GM12878 (cell line): ENCODE results near the gene ZNF331. TPM values are rescaled to one million over a fixed set of nuclear protein-coding genes. Genes with fewer than 3 reads are reported as not detected.

Experiments used
- ATF7 ChIP-seq: fragments of 450-650 bp; IDR thresholded peaks from 2 replicates; pipeline ENCODE4 v1.6.1; 2016; ENCODE audit warnings: low read depth, mild to moderate bottlenecking
- KLF5 ChIP-seq: fragments of 450-650 bp; IDR thresholded peaks from 2 replicates; pipeline ENCODE4 v1.6.1; 2014; ENCODE audit warnings: mild to moderate bottlenecking; ENCODE audit not compliant: partially characterized antibody
- MYB ChIP-seq: fragments of 150-350 bp; IDR thresholded peaks from 2 replicates; pipeline ENCODE4 v1.6.1; 2014; ENCODE audit warnings: mild to moderate bottlenecking, low read depth, low read length, borderline replicate concordance
- POLR2AphosphoS2 ChIP-seq: IDR thresholded peaks from 2 replicates; pipeline ENCODE4 v1.6.1; 2011; ENCODE audit warnings: low read depth, mild to moderate bottlenecking, low read length, improper control_type of control experiment, moderate library complexity
- RAD51 ChIP-seq: fragments of 450-650 bp; IDR thresholded peaks from 2 replicates; pipeline ENCODE4 v1.6.1; 2016; ENCODE audit warnings: moderate library complexity, mild to moderate bottlenecking, inconsistent platforms
- RB1 ChIP-seq: fragments of 450-650 bp; formaldehyde crosslinking; IDR thresholded peaks from 2 replicates; pipeline ENCODE4 v1.6.1; 2017; ENCODE audit warnings: mild to moderate bottlenecking, borderline replicate concordance
- SMARCA5 ChIP-seq: fragments of 450-650 bp; IDR thresholded peaks from 2 replicates; pipeline ENCODE4 v1.6.1; 2017; ENCODE audit warnings: mild to moderate bottlenecking
- polyA plus RNA-seq, 11 experiments: library from polyadenylated mRNA; depleted of rRNA in 4 of 11; unstranded in 6 of 11; stranded (reverse) in 5 of 11; fragments of >200 nt; fragmentation: Nextera tagmentation in 4 of 11; fragmentation: Illumina TruSeq in 1 of 11; extraction: Ambion mirVana in 4 of 11; extraction: Trizol in 1 of 11; gene quantifications; 1 replicate in 1 of 11; 2 replicates in 10 of 11; pipeline versions ENCODE4 v1.2.1 to v1.2.3, GENCODE V29; 2011 to 2016; ENCODE audit warnings: inconsistent platforms in 2 of 11, missing spikeins in 2 of 11, low read depth in 1 of 11
- total RNA-seq, 4 experiments: library from RNA; depleted of rRNA in 3 of 4; stranded (reverse); fragments of >200 nt in 3 of 4; fragmentation: Illumina TruSeq in 1 of 4; extraction: Trizol in 1 of 4; gene quantifications; 2 replicates each; pipeline versions ENCODE4 v1.2.1 to v1.2.3, GENCODE V29; 2013 to 2021
- TF ChIP-seq, protein P1 (sequence below): IDR thresholded peaks from 2 replicates; pipeline ENCODE4 v1.6.1; 2011; ENCODE audit warnings: low read depth, low read length, improper control_type of control experiment, borderline replicate concordance
- TF ChIP-seq, protein P2 (sequence below): IDR thresholded peaks from 2 replicates; pipeline ENCODE4 v1.6.1; 2011; ENCODE audit warnings: borderline replicate concordance, low read depth, mild to moderate bottlenecking, moderate library complexity, mixed read lengths, low read length; ENCODE audit not compliant: insufficient read depth; ENCODE audit errors: extremely low read length
- TF ChIP-seq, protein P3 (sequence below): fragments of 450-650 bp; formaldehyde crosslinking; IDR thresholded peaks from 2 replicates; pipeline ENCODE4 v1.4.0; 2022; ENCODE audit warnings: mild to moderate bottlenecking, moderate library complexity
- TF ChIP-seq, protein P4 (sequence below): fragments of 450-650 bp; IDR thresholded peaks from 2 replicates; pipeline ENCODE4 v1.6.1; 2018; ENCODE audit warnings: borderline replicate concordance, mild to moderate bottlenecking; ENCODE audit not compliant: partially characterized antibody

Gene ZNF331
- total and polyA plus RNA-seq, 10 of the 15 experiments (the other 5 are each of a cell fraction or from before 2014, with no cell fraction given) = 2.6 to 11.5 (median 5.3) TPM

DNA sequence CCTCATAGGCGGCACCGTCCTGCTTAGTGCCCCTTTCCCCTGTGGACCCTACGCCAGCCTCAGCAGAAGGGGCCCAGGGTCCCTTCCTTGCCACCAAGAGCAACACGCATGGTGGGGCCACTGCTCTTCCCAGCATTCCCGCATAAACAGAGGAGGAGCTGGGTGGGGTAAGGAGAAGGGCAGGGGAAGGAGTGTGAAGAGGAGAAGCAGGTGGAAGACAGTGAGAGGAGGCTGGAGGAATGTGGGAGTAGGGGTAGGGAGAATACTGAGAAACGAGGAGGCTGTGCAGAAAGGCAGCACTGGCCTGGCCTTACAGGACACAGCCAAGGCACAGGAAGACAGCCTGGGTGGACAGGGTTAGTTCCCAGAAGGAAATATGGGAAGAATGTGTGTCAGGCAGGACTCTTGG, 43.9 kb downstream of the ZNF331 start (continued):
- TF ChIP-seq, protein P1, sequence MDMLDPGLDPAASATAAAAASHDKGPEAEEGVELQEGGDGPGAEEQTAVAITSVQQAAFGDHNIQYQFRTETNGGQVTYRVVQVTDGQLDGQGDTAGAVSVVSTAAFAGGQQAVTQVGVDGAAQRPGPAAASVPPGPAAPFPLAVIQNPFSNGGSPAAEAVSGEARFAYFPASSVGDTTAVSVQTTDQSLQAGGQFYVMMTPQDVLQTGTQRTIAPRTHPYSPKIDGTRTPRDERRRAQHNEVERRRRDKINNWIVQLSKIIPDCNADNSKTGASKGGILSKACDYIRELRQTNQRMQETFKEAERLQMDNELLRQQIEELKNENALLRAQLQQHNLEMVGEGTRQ = no peak
- TF ChIP-seq RAD51 = no peak
- no peak for TF ChIP-seq ATF7
- no peak for TF ChIP-seq KLF5
- TF ChIP-seq POLR2AphosphoS2 = no peak
- TF ChIP-seq, protein P2, sequence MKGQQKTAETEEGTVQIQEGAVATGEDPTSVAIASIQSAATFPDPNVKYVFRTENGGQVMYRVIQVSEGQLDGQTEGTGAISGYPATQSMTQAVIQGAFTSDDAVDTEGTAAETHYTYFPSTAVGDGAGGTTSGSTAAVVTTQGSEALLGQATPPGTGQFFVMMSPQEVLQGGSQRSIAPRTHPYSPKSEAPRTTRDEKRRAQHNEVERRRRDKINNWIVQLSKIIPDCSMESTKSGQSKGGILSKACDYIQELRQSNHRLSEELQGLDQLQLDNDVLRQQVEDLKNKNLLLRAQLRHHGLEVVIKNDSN = no peak
- TF ChIP-seq SMARCA5 = no peak
- TF ChIP-seq, protein P3, sequence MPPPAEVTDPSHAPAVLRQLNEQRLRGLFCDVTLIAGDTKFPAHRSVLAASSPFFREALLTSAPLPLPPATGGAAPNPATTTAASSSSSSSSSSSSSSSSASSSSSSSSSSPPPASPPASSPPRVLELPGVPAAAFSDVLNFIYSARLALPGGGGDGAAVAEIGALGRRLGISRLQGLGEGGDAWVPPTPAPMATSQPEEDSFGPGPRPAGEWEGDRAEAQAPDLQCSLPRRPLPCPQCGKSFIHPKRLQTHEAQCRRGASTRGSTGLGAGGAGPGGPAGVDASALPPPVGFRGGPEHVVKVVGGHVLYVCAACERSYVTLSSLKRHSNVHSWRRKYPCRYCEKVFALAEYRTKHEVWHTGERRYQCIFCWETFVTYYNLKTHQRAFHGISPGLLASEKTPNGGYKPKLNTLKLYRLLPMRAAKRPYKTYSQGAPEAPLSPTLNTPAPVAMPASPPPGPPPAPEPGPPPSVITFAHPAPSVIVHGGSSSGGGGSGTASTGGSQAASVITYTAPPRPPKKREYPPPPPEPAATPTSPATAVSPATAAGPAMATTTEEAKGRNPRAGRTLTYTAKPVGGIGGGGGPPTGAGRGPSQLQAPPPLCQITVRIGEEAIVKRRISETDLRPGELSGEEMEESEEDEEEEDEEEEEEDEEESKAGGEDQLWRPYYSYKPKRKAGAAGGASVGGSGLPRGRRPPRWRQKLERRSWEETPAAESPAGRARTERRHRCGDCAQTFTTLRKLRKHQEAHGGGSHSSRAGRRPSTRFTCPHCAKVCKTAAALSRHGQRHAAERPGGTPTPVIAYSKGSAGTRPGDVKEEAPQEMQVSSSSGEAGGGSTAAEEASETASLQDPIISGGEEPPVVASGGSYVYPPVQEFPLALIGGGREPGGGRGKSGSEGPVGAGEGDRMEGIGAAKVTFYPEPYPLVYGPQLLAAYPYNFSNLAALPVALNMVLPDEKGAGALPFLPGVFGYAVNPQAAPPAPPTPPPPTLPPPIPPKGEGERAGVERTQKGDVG (CRISPR knock-in tag) = no peak
- no peak for TF ChIP-seq RB1
- TF ChIP-seq MYB = no peak
- TF ChIP-seq, protein P4, sequence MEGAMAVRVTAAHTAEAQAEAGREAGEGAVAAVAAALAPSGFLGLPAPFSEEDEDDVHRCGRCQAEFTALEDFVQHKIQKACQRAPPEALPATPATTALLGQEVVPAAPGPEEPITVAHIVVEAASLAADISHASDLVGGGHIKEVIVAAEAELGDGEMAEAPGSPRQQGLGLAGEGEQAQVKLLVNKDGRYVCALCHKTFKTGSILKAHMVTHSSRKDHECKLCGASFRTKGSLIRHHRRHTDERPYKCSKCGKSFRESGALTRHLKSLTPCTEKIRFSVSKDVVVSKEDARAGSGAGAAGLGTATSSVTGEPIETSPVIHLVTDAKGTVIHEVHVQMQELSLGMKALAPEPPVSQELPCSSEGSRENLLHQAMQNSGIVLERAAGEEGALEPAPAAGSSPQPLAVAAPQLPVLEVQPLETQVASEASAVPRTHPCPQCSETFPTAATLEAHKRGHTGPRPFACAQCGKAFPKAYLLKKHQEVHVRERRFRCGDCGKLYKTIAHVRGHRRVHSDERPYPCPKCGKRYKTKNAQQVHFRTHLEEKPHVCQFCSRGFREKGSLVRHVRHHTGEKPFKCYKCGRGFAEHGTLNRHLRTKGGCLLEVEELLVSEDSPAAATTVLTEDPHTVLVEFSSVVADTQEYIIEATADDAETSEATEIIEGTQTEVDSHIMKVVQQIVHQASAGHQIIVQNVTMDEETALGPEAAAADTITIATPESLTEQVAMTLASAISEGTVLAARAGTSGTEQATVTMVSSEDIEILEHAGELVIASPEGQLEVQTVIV = no peak
- TF ChIP-seq, all 136 proteins: peak for 0
